ENCODE data around the gene CAMKV. TPM values are rescaled to one million over a fixed set of nuclear protein-coding genes. Genes with fewer than 3 reads are reported as not detected.

The CAMKV gene
- polyA plus RNA-seq, 1 of the 3 experiments (the other 2 are of a cell fraction), result 0.53 TPM

- Histone ChIP-seq H3K27ac (ENCODE audit: low read depth in 2 of 2, low read length in 1 of 2) (peak within 1 kb of the TSS; percentile 42 to 63; a peak in 3 of 4 replicates), H3K27me3 (ENCODE audit: insufficient read depth) (no peaks in the 10 kb centered on the region), H3K4me1 (ENCODE audit: control insufficient read depth in 1 of 2, insufficient read depth in 2 of 2, low read depth in 1 of 2, low read length in 1 of 2) (peaks cover 0 to 28% of the 10 kb centered on the region in 2 experiments; a peak in 1 of 4 replicates), H4K20me1 (ENCODE audit: insufficient read depth) (no peaks in the 10 kb centered on the region), H3F3A (replicated peaks; ENCODE audit: insufficient read depth) (peaks cover 4% of the 10 kb centered on the region), H3K9me2 (no peaks in the 10 kb centered on the region), H3K4me2 (peak within 1 kb of the TSS; percentile 73), H3K4me3 (ENCODE audit: low read depth in 2 of 2, low read length in 1 of 2) (peak within 1 kb of the TSS; percentile 22 to 51; a peak in 3 of 4 replicates), H3K79me2 (ENCODE audit: insufficient read depth) (no peaks in the 10 kb centered on the region), H3K9me3 (no peaks in the 10 kb centered on the region), H3K9ac (peak within 1 kb of the TSS; percentile 38), H3K36me3 (replicated peaks in 1 of 2; ENCODE audit: control insufficient read depth in 1 of 2, insufficient read depth in 2 of 2, low read length in 1 of 2) (no peaks in the 10 kb centered on the region), H2AFZ (ENCODE audit: low read depth) (peak within 1 kb of the TSS; percentile 92)
- ChIA-PET CTCF (interaction anchor here (1.2 to 17.6 kb wide), 2 partner anchors 11 to 23 kb away, joined by 5 to 386 read pairs; partner anchors contain the start of gene INKA1), POLR2A (no interaction called here)
- TF ChIP-seq NFIC (IDR thresholded peaks at IDR 0.05; ENCODE audit: borderline replicate concordance) (peak; percentile 17; the same call in 1 of the 2 replicates), POLR2AphosphoS5 (IDR thresholded peaks at IDR 0.05; ENCODE audit: low read depth, low read length) (no peak)
- WGBS (ENCODE audit: low lambda C conversion rate), result 74% methylated on average over 8 of the region's 9 CpGs
- no peak for DNase-seq
Measured at GRCh38 chr3:49813497-49814174, 56.1 kb downstream of the CAMKV start, which contains the start of gene UBA7. TSS of gene UBA7 (minus strand) at chr3:49813953. CDS start at chr3:49813787, 166 bp downstream.

DNA sequence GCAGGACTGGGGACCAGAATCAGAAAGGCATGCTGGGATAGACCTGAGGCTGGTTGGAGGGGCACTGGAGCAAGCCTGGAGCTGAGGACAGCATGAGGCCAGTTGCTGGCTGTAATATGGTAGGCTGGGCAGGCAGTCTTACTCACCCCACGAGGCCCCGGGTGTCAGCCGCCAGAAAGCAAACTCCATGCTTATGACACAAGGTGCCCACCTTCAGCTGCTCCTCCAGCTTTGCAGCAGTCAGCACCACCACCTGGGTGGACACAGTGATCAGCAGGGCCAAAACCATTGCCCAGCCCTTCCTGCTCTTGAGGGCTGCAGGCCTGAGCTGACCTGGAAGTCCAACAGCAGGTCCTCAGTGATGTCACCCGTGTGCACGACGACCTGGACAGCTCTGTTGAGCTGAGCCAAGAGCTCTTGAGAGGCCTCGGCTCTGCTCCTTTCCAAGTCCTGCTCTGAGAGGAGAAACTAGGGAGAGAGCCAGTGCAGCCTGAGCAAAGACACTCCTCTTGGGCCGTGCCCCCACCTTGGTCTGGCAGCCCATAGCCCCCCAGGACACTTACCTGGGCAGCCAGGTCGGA lies 56.7 kb downstream of the CAMKV start:
- no peak for DNase-seq
- H3K27ac ChIP-seq (ENCODE audit: low read depth in 2 of 2, low read length in 1 of 2), result no peak overlapping the region
- peak overlapping the region in 1 of 2 experiments; percentile 51; a peak in 3 of 4 replicates for H3K4me3 ChIP-seq (ENCODE audit: low read depth in 2 of 2, low read length in 1 of 2)
- no peaks in the 10 kb centered on the region for H4K20me1 ChIP-seq (ENCODE audit: insufficient read depth)
- ChIA-PET CTCF (interaction anchor here (1.2 to 17.6 kb wide), 2 partner anchors 10 to 23 kb away, joined by 5 to 386 read pairs; partner anchors contain the start of gene INKA1), POLR2A (no interaction called here)
- H3K9me3 ChIP-seq, result no peaks in the 10 kb centered on the region
- peak overlapping the region; percentile 38 for H3K9ac ChIP-seq
- H3K4me1 ChIP-seq (ENCODE audit: control insufficient read depth in 1 of 2, insufficient read depth in 2 of 2, low read depth in 1 of 2, low read length in 1 of 2), result peaks cover 0 to 34% of the 10 kb centered on the region in 2 experiments; a peak in 2 of 4 replicates
- peak overlapping the region; percentile 73 for H3K4me2 ChIP-seq
- no peaks in the 10 kb centered on the region for H3K9me2 ChIP-seq
- H3K36me3 ChIP-seq (replicated peaks in 1 of 2; ENCODE audit: control insufficient read depth in 1 of 2, insufficient read depth in 2 of 2, low read length in 1 of 2), result no peaks in the 10 kb centered on the region
- peaks cover 4% of the 10 kb centered on the region for H3F3A ChIP-seq (replicated peaks; ENCODE audit: insufficient read depth)
- H3K79me2 ChIP-seq (ENCODE audit: insufficient read depth), result no peaks in the 10 kb centered on the region
- no peak for TF ChIP-seq CHD2 (IDR thresholded peaks at IDR 0.05; ENCODE audit: low read length, partially characterized antibody)
- TF ChIP-seq NRF1 (IDR thresholded peaks at IDR 0.05; ENCODE audit: low read depth, low read length), result no peak
- TF ChIP-seq, protein P1, sequence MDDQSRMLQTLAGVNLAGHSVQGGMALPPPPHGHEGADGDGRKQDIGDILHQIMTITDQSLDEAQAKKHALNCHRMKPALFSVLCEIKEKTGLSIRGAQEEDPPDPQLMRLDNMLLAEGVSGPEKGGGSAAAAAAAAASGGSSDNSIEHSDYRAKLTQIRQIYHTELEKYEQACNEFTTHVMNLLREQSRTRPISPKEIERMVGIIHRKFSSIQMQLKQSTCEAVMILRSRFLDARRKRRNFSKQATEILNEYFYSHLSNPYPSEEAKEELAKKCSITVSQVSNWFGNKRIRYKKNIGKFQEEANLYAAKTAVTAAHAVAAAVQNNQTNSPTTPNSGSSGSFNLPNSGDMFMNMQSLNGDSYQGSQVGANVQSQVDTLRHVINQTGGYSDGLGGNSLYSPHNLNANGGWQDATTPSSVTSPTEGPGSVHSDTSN (IDR thresholded peaks at IDR 0.05), result no peak
- TF ChIP-seq RCOR1 (IDR thresholded peaks at IDR 0.05; ENCODE audit: low read length), result no peak
- no peak for TF ChIP-seq FOSL2 (IDR thresholded peaks at IDR 0.05; ENCODE audit: borderline replicate concordance, low read depth)
- TF ChIP-seq, protein P2, sequence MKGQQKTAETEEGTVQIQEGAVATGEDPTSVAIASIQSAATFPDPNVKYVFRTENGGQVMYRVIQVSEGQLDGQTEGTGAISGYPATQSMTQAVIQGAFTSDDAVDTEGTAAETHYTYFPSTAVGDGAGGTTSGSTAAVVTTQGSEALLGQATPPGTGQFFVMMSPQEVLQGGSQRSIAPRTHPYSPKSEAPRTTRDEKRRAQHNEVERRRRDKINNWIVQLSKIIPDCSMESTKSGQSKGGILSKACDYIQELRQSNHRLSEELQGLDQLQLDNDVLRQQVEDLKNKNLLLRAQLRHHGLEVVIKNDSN (IDR thresholded peaks at IDR 0.05; ENCODE audit: borderline replicate concordance, low read depth), result no peak
- 88% methylated on average over 5 of the region's 9 CpGs for WGBS (ENCODE audit: low lambda C conversion rate)
- H3K27me3 ChIP-seq (ENCODE audit: insufficient read depth), result no peaks in the 10 kb centered on the region
- H2AFZ ChIP-seq (ENCODE audit: low read depth), result peak overlapping the region; percentile 92; the same call in 1 of the 2 replicates

Small RNAs within 50 kb of the gene (small RNA-seq; reads per million reads assigned to genes)
- 0 reads per million in 7 experiments for gene RN7SL217P

Other genes starting within 250 kb of the CAMKV start
- 112 and 122 TPM in 2 replicates for gene APEH, start 195.6 kb downstream of the CAMKV start, polyA plus RNA-seq (2012; rRNA removed)
- 35.1 and 46.3 TPM in 2 replicates for gene MST1, start 180.4 kb downstream of the CAMKV start, polyA plus RNA-seq (2012; rRNA removed)
- gene RNF123, start 180.3 kb downstream of the CAMKV start, polyA plus RNA-seq (2012; rRNA removed), result 48.1 and 53.3 TPM in 2 replicates
- gene AMIGO3, start 150.2 kb downstream of the CAMKV start, polyA plus RNA-seq (2012; rRNA removed), result 1.1 and 1.2 TPM in 2 replicates
- 25.1 and 28.3 TPM in 2 replicates for gene GMPPB, start 146.0 kb downstream of the CAMKV start, polyA plus RNA-seq (2012; rRNA removed)
- 17.0 and 23.3 TPM in 2 replicates for gene IP6K1, start 83.4 kb downstream of the CAMKV start, polyA plus RNA-seq (2012; rRNA removed)
- gene CDHR4, start 70.0 kb downstream of the CAMKV start, polyA plus RNA-seq (2012; rRNA removed), result 0.07 and 0.13 TPM in 2 replicates
- gene INKA1, start 66.6 kb downstream of the CAMKV start, polyA plus RNA-seq (2012; rRNA removed), result 2.6 and 3.4 TPM in 2 replicates
- 22.6 and 25.8 TPM in 2 replicates for gene UBA7, start 56.0 kb downstream of the CAMKV start, polyA plus RNA-seq (2012; rRNA removed)
- 8.1 and 12.8 TPM in 2 replicates for gene TRAIP, start 13.3 kb downstream of the CAMKV start, polyA plus RNA-seq (2012; rRNA removed)
- gene MST1R, start 34.0 kb upstream of the CAMKV start, polyA plus RNA-seq (2012; rRNA removed), result 0.23 and 0.36 TPM in 2 replicates
- gene MON1A, start 59.9 kb upstream of the CAMKV start, polyA plus RNA-seq (2012; rRNA removed), result 10.9 and 12.0 TPM in 2 replicates
- 67.4 and 85.5 TPM in 2 replicates for gene RBM6, start 70.2 kb upstream of the CAMKV start, polyA plus RNA-seq (2012; rRNA removed)
- gene RBM5, start 219.0 kb upstream of the CAMKV start, polyA plus RNA-seq (2012; rRNA removed), result 113 and 168 TPM in 2 replicates